Astrocyte (in vitro differentiated cells and primary cell): ENCODE data around the gene FRMD4A.

Experiments
- CTCF ChIP-seq: IDR thresholded peaks from 2 replicates; pipeline ENCODE4 v1.5.1; 2011; ENCODE audit warnings: low read depth, mild to moderate bottlenecking, inconsistent platforms, low read length, moderate library complexity; ENCODE audit not compliant: insufficient read depth
- EZH2 ChIP-seq: IDR thresholded peaks from 2 replicates; pipeline ENCODE4 v1.6.1; 2012; ENCODE audit warnings: mild to moderate bottlenecking, low read length, inconsistent platforms; ENCODE audit not compliant: insufficient read depth

GRCh38 chr10:13730306-13730652 is 600.4 kb downstream of the FRMD4A start:
- TF ChIP-seq EZH2 (no peak), CTCF (no peak)
